GM18870 (cell line): Measurements from ENCODE around the gene CABLES2.

Experiments used
- ATAC-seq: cut with Tn5 transposase; IDR thresholded peaks from one replicate; pipeline ENCODE4 v1.9.1; 2021; ENCODE audit warnings: moderate library complexity; ENCODE audit not compliant: unreplicated experiment

CABLES2 gene

DNA sequence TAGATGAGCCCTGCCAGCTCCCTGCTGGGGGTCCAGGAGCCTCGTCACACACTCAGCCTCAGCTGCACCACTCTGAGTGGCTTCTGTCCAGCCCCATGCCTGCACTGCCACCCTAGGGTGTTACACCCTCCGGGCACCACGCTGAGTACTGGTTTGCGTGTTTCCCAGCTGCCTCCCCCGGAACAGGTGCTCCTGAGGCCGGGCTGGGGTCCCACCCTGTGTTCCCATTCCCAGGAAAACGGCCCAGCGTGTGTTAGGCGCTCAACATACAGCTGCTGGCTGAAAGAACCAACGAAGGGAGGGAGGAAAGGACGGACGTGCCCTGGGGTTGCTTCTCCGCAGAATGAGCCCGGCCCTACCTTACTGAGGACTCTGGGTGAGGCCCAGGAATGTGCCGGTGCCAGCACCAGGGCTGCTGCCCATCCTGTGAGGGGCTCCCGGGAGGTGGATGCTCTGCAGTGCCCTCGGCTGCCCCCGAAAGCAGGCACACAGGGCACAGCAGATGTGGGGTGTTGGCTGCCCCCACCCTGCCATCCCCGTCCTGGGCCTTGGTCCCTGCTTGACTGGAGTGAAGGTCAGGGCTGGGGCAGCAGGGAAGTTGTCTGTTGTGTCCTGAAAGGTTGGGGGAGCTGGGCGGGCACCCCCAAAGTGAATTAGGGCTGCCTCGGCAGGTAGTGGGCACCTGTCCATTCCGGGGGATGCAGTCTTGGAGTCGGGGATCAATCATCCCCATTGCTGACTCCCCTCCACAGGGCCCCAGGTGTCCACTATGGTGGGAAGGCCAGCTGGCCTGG is 56.3 kb downstream of the CABLES2 start:
- ATAC-seq, result no peak

- no peak for ATAC-seq
These were observed 56.9 kb downstream of the CABLES2 start for GRCh38 chr20:62350098-62350628.

- no peak for ATAC-seq
These were observed 57.5 kb downstream of the CABLES2 start for GRCh38 chr20:62349556-62350097.

- no peak for ATAC-seq
These were observed 58.5 kb downstream of the CABLES2 start for GRCh38 chr20:62348604-62349003.

- ATAC-seq, result no peak
These were observed 59.6 kb downstream of the CABLES2 start for GRCh38 chr20:62347445-62347844.

- no peak for ATAC-seq
These were observed 60.0 kb downstream of the CABLES2 start for GRCh38 chr20:62347151-62347404.

DNA sequence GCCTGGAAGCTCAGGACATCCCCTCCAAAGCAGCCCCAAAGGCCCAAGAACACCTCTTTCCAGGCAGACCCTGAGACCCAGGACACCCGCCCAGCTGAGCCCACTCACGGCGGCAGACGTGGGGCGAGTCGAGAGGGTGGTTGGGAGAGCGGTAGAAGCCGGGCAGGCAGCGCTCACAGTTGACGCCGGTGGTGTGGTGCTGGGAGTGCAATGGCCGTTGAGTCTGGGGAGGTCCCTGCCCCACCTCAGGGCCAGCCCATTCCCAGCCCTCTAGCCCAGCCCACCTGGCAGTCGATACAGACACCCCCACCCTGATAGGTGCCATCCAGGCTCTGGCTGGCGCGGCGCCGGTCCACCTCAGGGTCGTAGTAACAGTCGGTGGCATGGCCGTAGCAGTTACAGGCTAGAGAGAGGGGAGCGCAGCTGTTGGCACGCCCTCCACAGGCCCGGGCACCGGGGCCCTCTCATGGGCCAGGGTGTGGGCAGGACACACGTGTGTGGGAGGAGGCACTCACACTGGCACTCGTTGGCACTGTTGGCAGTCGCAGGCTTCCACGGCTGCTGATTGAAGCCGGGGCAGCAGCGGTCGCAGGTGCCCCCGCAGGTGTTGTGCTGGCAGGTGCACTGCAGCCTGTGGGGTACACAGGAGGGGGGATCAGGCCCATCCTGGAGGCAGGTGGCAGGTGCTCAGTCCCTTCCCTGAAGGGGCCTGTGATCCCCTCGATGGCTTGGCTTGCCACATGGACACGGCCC is 60.5 kb downstream of the CABLES2 start:
- no peak for ATAC-seq

- ATAC-seq, result no peak
These were observed 61.3 kb downstream of the CABLES2 start for GRCh38 chr20:62345681-62346370.

- no peak for ATAC-seq
These were observed 62.3 kb downstream of the CABLES2 start for GRCh38 chr20:62344782-62345181.

DNA sequence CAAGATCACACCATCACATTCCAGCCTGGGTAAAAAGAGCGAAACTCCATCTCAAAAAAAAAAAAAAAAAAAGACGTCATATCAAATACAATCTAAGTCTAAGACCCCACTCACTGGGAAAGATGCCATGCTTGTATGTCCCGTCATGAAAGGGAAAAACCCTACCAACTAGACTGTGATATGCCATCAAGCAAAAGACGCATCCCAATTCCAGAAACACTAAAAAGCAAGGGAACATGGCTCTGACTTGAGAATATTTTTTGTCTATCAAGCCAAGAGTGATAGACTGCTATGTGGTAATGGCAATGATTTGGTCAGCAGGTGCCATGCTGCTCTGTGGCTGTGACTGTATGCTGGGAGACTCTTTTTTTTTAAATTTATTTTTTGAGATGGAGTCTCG is 63.0 kb downstream of the CABLES2 start:
- no peak for ATAC-seq

GRCh38 chr20:62342910-62343309 is 64.2 kb downstream of the CABLES2 start:
- ATAC-seq, result no peak

DNA sequence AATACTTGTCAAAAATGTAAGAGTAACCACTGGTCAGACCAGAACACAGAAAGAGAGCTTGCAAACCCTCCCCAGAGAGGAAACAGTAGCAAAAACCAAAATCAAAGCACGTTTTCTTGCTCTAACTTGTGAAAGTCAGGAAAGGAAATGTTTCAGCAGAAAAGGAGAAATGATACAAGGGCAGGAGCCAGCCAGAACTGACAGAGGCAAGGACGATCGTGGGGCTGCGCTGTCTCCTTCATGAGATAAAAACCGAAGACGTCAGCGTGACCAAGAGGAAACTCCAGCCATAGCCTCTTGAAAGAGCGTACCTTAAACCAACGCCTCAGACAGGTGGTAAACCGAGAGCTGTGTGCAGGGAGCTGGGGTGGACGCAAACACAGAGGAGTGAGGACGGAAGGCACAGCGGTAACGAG is 67.4 kb downstream of the CABLES2 start:
- ATAC-seq, result peak; percentile 65
